ENCODE results near the gene WDR74. TPM values are rescaled to one million over a fixed set of nuclear protein-coding genes. Genes with fewer than 3 reads are reported as not detected.

The WDR74 gene
- total and polyA plus RNA-seq, 2 of the 13 experiments (the other 11 are each of a cell fraction or from before 2014, with no cell fraction given): 77.0 to 83.3 TPM

DNA sequence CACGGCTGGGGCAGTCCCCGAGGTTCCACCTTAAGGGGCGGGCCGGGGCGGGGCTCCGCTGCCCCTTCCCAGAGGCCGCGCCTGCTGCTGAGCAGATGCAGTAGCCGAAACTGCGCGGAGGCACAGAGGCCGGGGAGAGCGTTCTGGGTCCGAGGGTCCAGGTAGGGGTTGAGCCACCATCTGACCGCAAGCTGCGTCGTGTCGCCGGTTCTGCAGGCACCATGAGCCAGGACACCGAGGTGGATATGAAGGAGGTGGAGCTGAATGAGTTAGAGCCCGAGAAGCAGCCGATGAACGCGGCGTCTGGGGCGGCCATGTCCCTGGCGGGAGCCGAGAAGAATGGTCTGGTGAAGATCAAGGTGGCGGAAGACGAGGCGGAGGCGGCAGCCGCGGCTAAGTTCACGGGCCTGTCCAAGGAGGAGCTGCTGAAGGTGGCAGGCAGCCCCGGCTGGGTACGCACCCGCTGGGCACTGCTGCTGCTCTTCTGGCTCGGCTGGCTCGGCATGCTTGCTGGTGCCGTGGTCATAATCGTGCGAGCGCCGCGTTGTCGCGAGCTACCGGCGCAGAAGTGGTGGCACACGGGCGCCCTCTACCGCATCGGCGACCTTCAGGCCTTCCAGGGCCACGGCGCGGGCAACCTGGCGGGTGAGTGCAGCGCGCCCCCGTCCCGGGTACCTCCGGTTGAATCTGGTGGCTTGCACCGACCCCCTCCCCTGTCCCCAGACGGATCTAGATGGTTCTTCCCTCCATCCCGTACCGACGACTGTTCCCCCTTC lies 41.6 kb upstream of the WDR74 start, which contains the start of gene SLC3A2 (continued):
- TF ChIP-seq FOXO1 (CRISPR knock-in tag; IDR thresholded peaks at IDR 0.05): 0 out of 2 replicates have a peak, but pooled peaks have one; percentile 19
- TF ChIP-seq ETV5 (CRISPR knock-in tag; IDR thresholded peaks at IDR 0.05; ENCODE audit: borderline replicate concordance): peak; percentile 28; the same call in 1 of the 2 replicates
- no peak; the same call in 1 of the 2 replicates for TF ChIP-seq ZNF572 (CRISPR knock-in tag; IDR thresholded peaks at IDR 0.05)
- no peak for TF ChIP-seq ZNF660 (CRISPR knock-in tag; IDR thresholded peaks at IDR 0.05; ENCODE audit: borderline replicate concordance, low read depth)
- peak; percentile 45; the same call in 1 of the 2 replicates for TF ChIP-seq HOXD1 (CRISPR knock-in tag; IDR thresholded peaks at IDR 0.05)
- TF ChIP-seq NONO (IDR thresholded peaks at IDR 0.05): no peak
- peak; percentile 83 for TF ChIP-seq NONO (CRISPR knock-in tag; conservative IDR thresholded peaks at IDR 0.05)
- TF ChIP-seq, protein P1, sequence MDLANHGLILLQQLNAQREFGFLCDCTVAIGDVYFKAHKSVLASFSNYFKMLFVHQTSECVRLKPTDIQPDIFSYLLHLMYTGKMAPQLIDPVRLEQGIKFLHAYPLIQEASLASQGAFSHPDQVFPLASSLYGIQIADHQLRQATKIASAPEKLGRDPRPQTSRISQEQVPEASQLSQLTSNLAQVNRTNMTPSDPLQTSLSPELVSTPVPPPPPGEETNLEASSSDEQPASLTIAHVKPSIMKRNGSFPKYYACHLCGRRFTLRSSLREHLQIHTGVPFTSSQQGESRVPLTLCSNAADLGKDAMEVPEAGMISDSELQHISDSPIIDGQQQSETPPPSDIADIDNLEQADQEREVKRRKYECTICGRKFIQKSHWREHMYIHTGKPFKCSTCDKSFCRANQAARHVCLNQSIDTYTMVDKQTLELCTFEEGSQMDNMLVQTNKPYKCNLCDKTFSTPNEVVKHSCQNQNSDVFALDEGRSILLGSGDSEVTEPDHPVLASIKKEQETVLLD (CRISPR knock-in tag; IDR thresholded peaks at IDR 0.05; ENCODE audit: low read depth): 0 out of 2 replicates have a peak, but pooled peaks have one; percentile 19
- TF ChIP-seq ZKSCAN1 (IDR thresholded peaks at IDR 0.05; ENCODE audit: low read length): no peak
- TF ChIP-seq NFKBIZ (CRISPR knock-in tag; IDR thresholded peaks at IDR 0.05): peak; percentile 42; the same call in 1 of the 2 replicates
- peak; percentile 85 for TF ChIP-seq ZNF784 (CRISPR knock-in tag; IDR thresholded peaks at IDR 0.05; ENCODE audit: borderline replicate concordance)
- TF ChIP-seq HOXA7 (CRISPR knock-in tag; IDR thresholded peaks at IDR 0.05): no peak
- no peak for TF ChIP-seq SKI (IDR thresholded peaks at IDR 0.05; ENCODE audit: partially characterized antibody)
- TF ChIP-seq KMT2A (CRISPR knock-in tag; IDR thresholded peaks at IDR 0.05): peak; percentile 89
- TF ChIP-seq CEBPB (IDR thresholded peaks at IDR 0.05; ENCODE audit: borderline replicate concordance, low read depth, low read length): no peak
- no peak for TF ChIP-seq NAIF1 (CRISPR knock-in tag; IDR thresholded peaks at IDR 0.05; ENCODE audit: borderline replicate concordance)
- TF ChIP-seq ZIK1 (CRISPR knock-in tag; IDR thresholded peaks at IDR 0.05; ENCODE audit: borderline replicate concordance, low read depth): no peak; the same call in 1 of the 2 replicates
- TF ChIP-seq HMGA1 (CRISPR knock-in tag; conservative IDR thresholded peaks at IDR 0.05): no peak
- no peak for TF ChIP-seq ZKSCAN5 (CRISPR knock-in tag; IDR thresholded peaks at IDR 0.05)
- no peak; the same call in 1 of the 2 replicates for TF ChIP-seq THAP8 (CRISPR knock-in tag; IDR thresholded peaks at IDR 0.05; ENCODE audit: borderline replicate concordance)

All from HepG2 (cell line).